Thyroid gland (tissue), 4 donors: ENCODE data around the gene FLT1.

Experiments used
- CTCF ChIP-seq, 6 experiments: fragments of 200-600 bp in 3 of 6; fragments of 450-650 bp in 3 of 6; sonication (generic) in 3 of 6; IDR thresholded peaks; one replicate each; pipeline ENCODE4 v1.5.1; 2016 to 2019; ENCODE audit warnings: antibody characterized with exemption in 6 of 6, mild to moderate bottlenecking in 2 of 6, inconsistent platforms in 1 of 6, moderate library complexity in 1 of 6
- POLR2A ChIP-seq, 2 donors: fragments of 450-650 bp; IDR thresholded peaks; one replicate each; pipeline ENCODE4 v1.6.1; 2017; ENCODE audit warnings: antibody characterized with exemption in 2 of 2, mild to moderate bottlenecking in 2 of 2, moderate library complexity in 1 of 2

- TF ChIP-seq POLR2A (IDR thresholded peaks at IDR 0.05) (no peak), CTCF (IDR thresholded peaks at IDR 0.05) (no peak)
Measured at GRCh38 chr13:28411831-28412353, 83.0 kb downstream of the FLT1 start.
